ENCODE measurements around the gene WWOX.

DNA sequence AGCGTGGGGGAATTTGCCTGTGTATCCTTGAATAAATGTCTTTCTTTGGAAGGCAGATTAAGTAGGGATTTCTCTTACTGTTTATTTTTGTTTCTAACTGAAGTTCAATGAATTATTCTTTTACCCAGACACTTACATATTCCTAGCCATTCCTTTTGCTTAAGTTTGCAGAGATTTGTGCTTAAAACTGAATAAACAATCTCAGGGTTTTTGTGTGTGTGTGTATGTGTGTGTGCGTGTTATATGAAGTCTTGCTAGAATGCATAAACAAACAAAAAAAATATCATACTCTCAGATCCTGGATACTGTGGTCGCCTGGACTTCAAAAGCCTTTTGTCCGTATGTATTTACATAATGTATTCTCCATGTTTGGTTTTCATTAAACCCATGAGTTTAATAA is 828.3 kb downstream of the WWOX start:
- TF ChIP-seq NR3C1 (IDR thresholded peaks at IDR 0.05) (no peak), CBX8 (IDR thresholded peaks at IDR 0.05) (no peak), POLR2A (IDR thresholded peaks at IDR 0.05; ENCODE audit: low read length) (no peak), KDM1A (IDR thresholded peaks at IDR 0.05; ENCODE audit: low read depth) (no peak), HDAC2 (IDR thresholded peaks at IDR 0.05) (no peak), FOSL2 (IDR thresholded peaks at IDR 0.05) (no peak), FOSL2 (CRISPR knock-in tag; IDR thresholded peaks at IDR 0.05) (no peak)
- TF ChIP-seq, protein P1, sequence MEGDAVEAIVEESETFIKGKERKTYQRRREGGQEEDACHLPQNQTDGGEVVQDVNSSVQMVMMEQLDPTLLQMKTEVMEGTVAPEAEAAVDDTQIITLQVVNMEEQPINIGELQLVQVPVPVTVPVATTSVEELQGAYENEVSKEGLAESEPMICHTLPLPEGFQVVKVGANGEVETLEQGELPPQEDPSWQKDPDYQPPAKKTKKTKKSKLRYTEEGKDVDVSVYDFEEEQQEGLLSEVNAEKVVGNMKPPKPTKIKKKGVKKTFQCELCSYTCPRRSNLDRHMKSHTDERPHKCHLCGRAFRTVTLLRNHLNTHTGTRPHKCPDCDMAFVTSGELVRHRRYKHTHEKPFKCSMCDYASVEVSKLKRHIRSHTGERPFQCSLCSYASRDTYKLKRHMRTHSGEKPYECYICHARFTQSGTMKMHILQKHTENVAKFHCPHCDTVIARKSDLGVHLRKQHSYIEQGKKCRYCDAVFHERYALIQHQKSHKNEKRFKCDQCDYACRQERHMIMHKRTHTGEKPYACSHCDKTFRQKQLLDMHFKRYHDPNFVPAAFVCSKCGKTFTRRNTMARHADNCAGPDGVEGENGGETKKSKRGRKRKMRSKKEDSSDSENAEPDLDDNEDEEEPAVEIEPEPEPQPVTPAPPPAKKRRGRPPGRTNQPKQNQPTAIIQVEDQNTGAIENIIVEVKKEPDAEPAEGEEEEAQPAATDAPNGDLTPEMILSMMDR (IDR thresholded peaks at IDR 0.05) = no peak
- TF ChIP-seq, protein P2, sequence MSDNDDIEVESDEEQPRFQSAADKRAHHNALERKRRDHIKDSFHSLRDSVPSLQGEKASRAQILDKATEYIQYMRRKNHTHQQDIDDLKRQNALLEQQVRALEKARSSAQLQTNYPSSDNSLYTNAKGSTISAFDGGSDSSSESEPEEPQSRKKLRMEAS (IDR thresholded peaks at IDR 0.05) = no peak
